CD4-positive, alpha-beta T cell treated with Interferon gamma for 1 hour (primary cell): ENCODE results near the gene SLC6A6.
"Not testable (repeated sequence)": the region's sequence is repeated elsewhere in the genome, so short reads cannot be mapped to it uniquely, and the experiment has no call there.

Experiments
- DNase-seq: peaks from one replicate; pipeline ENCODE4 v3.0.0-alpha.2; 2020

The SLC6A6 gene

DNA sequence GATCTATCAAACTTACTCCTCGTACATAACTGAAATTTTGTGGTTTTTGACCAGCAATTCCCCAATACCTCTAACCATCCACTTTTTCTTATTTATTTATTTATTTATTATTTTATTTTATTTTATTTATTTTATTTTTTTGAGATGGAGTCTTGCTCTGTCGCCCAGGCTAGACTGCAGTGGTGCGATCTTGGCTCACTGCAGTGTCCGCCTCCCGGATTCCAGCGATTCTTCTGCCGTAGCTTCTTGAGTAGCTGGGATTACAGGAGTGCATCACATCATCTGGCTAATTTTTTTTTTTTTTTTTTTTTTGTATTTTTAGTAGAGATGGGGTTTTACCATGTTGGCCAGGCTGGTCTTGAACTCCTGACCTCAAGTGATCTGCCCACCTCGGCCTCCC lies 35.3 kb downstream of the SLC6A6 start:
- not testable (repeated sequence) for DNase-seq

GRCh38 chr3:14438262-14438661 lies 35.9 kb downstream of the SLC6A6 start:
- no peak for DNase-seq

DNA sequence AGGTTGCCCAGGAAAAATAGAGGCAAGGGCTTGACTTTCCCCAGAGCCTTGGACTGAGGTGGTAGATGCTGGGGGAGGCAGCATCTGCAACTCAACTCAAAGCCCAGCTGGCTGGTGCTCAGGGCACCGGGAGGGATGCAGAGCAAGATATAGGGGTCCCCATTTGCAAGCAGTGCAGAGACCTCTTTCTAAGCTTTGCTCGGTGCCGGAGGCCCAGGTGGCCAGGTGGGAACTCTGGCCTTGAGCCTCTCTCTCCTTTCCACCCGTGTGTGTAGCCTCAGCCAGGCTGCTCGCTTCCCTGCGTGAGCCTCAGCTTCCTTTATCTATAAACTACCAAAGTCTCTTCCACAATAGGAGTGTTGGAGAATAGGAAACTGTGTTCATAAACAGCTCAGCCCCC lies 36.5 kb downstream of the SLC6A6 start:
- DNase-seq: no peak

- DNase-seq: peak; percentile 60
These were observed 37.2 kb downstream of the SLC6A6 start for GRCh38 chr3:14439501-14440167.

DNA sequence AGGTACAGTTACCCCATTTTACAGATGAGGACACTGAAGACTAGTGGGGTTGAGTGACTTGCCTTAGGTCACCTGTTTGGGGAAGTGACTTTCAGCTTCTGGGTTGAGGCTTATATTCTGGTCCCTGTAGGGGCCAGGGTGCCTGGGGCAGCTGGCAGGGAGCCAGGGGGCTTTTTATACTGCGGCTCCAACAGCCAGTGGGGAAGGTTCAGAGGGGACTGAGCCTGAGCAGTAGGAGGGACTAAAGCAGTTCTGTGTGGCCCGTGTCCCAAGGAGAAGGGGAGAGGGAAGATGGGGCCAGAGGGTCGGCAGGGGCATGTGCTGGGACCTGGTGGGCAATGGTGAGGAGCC lies 37.7 kb downstream of the SLC6A6 start:
- DNase-seq: no peak

- no peak for DNase-seq
These were observed 38.3 kb downstream of the SLC6A6 start for GRCh38 chr3:14440531-14441239.

GRCh38 chr3:14441240-14441919 lies 39.0 kb downstream of the SLC6A6 start:
- no peak for DNase-seq

GRCh38 chr3:14441920-14442300 lies 39.5 kb downstream of the SLC6A6 start:
- DNase-seq: no peak

DNA sequence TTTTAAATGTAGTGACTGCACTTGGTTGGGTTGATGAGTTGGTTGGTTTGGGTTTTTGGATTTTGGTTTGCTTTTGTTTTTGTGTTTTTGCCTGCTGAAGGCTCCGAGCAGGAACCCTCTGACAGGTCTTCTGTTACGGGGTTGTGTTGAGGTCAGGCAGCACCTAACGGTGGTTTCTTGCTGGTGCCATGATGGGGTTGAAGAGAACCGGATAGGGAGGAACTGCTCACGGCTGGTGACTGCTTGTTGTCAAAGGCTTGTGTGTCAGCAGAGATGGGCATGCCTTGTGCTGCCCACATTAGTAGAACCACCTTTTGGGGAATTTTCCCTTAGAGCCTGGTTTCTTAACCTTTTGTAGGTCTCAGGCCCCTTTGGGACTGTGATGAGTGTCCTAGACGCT lies 42.0 kb downstream of the SLC6A6 start:
- DNase-seq: no peak

DNA sequence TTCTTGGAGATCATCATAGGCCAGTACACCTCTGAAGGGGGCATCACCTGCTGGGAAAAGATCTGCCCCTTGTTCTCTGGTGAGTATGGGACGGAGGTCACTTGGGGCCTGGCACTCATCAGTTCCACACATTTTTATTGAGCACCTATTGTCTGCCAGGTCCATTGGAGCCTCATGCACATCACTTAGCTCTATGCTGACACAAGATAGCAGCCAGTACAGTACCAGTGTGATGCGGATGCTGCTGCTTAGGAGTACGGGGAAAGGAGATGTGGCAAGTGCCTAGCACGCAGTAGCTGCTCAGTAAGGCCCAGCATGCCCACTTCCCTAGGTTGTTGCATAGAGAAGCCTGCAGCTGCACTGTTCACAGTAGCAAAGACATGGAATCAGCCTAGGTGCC lies 43.4 kb downstream of the SLC6A6 start:
- no peak for DNase-seq

DNA sequence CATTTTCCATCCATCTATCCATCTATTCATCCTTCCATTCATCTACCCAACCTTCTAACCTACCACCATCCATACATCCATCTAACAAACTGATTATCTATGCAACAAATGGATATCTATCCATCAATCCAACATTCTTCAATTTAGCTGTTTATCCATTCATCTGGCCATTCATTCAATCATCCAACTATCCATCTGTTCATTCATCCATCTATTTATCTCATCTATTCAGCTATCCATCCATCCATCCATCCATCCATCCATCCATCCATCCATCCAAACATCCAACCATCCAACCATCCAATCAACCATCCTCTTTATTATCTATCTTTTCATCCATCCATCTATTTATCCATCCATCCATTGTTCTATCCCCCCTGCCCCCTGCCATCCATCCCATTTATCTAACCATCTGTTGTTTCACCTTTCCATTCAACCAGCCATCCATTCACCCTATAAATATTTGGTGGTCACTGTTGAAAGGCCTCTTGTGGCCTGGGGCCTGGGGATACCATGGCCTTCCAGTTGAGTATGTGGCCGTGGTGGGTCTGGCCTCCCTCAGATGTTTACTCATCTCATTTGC lies 44.7 kb downstream of the SLC6A6 start:
- DNase-seq: no peak

DNA sequence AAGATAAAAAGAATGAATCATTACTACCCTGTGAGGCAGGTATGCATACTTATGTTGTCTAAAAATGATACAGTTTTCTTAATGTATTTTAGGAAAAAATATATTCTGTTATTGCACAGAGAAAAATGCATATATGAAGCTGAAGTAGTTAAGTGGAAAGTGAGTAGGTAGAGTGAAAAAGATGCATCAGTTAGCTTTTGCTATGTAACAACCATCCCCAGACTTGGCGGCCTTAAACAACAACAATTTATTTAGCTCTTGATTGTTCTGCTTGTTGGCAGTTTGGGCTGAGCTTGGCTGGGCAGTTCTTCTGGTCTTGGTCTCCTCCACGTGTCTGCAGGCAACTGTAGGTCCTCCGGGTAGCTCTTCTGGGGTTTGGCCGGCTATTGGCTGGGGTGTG lies 45.7 kb downstream of the SLC6A6 start:
- DNase-seq: no peak

- no peak for DNase-seq
These were observed 46.6 kb downstream of the SLC6A6 start for GRCh38 chr3:14448756-14449727.

DNA sequence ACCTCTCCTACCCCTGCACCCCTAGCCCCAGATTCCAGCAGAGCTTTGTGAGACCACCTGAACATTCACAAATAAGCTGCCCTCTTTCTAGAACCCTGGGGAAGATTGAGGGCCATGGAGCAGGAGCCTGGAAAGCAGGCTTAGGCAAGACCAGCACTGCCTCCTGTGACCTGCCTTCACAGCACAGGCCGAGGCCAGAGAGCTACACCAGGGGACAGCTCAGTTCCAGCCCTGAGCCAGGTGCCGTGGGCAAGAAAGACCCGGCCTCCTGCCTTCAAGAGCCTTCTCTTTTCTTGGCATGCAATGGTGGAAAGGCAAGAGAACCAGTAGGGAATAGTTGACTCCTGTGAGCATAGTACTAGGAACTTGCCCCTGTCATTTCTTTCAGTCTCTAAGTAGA lies 48.1 kb downstream of the SLC6A6 start:
- no peak for DNase-seq

- no peak for DNase-seq
These were observed 48.7 kb downstream of the SLC6A6 start for GRCh38 chr3:14450922-14451606.

DNA sequence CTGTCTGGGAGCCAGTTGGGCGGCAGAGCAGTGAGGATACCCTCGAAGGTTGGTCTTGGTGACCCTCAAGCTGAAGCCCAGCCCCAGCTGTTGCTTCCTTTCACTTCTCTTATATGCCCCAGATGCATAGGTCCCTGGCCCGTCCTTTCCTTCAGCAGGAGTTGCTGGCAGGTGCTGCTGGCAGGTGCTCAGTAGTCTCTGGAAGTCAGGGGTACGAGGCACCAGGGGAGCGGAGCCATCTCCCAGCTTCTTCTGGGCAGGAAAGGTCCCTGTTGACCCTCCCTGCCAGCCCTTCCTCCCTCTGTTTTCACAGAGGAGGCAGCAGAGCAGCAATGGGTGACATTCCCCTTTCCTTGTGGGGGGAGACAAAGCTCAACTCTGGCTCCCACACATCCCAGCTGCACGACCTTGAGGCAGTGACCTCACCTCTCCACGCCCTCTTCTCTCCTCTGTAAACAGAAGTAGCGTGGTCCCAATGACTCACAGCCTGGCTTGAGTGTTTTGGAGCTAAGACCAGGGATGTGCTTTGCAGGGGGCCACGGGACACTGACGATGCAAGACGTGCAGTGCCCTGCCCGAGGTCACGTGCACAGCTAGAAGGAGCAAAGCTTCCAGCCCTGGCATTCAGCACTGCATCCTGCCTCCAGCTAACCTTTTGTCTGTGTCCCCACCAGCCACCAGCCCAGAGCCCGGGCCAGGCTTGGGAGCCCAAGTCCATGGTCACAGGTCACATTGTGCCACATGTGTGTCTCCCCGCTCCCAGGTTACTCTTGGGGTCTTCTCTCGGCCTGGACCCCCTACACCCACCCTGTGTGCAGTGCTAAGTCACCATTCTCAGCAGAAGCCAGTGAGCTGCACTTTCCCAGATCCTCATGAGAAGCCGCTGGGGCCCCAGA lies 49.7 kb downstream of the SLC6A6 start:
- DNase-seq: no peak

DNA sequence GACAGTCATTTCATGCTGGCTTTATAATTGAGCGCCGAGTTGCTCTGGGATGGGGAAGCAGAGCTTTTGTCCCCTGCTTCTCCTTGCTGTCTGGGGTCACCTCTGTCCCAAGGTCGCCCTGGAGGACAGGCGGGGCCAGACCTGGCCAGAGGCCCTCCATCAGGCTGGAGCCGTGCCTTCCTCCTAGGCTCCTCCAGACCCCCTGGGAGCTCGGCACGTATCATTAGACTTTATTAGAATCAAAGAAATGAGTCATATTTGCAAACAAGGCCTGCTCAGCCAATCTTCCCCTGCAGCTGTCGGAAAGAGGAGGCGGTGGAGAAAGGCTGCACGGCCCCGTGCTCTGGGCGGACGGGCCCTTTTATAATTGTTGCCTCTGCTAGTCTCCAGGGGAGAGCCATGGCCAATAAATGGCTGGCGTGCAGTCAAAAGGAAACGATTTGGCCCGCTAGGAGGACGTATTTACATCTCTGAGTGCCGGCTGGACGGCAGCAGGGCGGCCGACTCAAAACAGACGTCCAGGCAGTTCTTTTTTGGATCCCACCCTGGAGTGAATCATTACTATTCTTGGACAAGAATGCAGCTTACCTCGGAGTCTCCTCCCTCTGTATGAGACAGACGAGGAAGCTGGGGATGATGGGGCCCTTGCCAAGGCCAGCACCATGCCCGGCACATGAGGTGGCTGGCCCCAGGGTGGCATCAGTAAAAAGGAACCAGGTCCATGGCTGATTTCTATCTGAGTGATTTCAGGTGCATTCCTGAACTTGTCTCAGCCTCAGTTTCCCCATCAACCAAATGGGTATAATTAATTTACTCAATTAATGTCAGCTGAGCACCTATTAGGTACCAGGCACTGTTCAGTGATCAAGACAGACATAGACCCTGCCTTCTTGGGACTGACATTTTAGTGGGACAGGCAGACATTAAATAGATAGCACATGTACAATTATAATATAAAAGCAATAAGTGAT lies 50.6 kb downstream of the SLC6A6 start:
- DNase-seq: no peak

DNA sequence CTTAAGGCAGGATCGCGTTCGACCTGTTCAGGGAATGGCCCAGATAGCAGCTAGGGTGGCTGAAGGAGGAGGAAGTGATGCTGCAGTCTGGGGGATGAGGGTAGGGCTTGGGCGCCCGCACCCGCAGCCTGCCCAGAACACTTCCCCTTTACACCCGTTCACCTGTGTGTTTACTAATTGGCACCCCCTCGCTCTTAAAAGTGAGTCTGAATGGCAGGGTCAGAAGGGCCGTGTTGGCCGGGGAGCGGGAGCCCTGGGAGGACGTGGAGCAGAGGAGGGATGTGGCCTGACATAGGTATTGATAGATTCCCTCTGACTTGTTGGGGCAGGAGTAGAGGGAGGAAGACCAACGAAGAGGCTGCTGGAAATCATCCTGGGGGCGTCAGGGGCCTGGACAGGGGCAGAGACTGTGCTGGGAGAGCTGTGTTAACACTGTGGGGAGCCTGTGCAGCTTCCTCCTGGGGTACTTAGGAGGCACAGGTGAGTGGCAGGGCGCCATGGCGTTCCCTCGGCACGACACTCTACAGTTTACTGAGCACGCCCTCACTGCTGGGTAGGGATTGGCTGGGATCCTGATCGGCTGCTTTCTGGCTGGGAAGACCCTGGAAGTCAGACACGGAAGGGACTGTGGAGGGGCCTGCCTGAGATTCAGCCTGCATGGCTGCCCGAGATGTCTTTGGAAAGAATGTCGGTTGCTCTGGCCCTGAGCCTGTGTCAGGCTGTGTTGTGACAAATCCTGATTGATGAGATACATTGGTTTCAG lies 51.7 kb downstream of the SLC6A6 start:
- DNase-seq: no peak
